PC-9 (cell line): ENCODE data around the gene GATD1.

Experiments used
- CTCF ChIP-seq: fragments of 200-600 bp; sonication (generic); conservative IDR thresholded peaks from 2 replicates; pipeline ENCODE4 v1.6.1; 2017; ENCODE audit warnings: mixed run types, antibody characterized with exemption, mild to moderate bottlenecking, moderate library complexity
- EZH2 ChIP-seq: fragments of 200-600 bp; sonication (generic); IDR thresholded peaks from 2 replicates; pipeline ENCODE4 v1.8.0; 2017; ENCODE audit warnings: antibody characterized with exemption, low read depth

DNA sequence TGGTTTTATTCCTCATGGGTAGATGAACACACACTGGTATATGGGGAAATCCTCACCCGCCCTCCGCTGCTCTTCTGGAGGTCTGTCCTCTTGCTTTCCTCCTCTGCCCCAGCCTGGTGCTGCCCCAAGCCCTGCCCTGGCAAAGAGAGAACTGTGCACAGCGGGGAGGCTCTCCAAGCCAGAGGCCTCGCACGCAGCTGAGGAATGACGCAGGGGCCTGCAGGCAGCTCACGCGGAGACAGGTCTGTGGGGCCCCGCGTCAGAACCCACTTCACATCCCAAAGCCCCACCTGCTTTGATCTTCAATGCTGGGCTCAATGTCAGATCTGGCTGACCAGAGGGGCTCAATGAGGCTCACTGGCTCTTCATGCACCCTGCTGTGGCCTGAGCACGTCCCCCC is 10.0 kb downstream of the GATD1 start:
- TF ChIP-seq CTCF (no peak), EZH2 (no peak)
